HepG2 (cell line): ENCODE data around the gene SMARCB1. TPM values are rescaled to one million over a fixed set of nuclear protein-coding genes. Genes with fewer than 3 reads are reported as not detected.

ENCODE experiments used
- ATAC-seq: fragments of 200-7000 bp; cut with Tn5 transposase; 3 replicates; pipeline ENCODE4 v1.9.1; 2020; ENCODE audit warnings: mild to moderate bottlenecking, moderate library complexity
- BruUV-seq: library from RNA; stranded (reverse); fragments of 400-500 nt; replicated peaks from 2 replicates; lab custom pipeline; 2021; lab: Mats Ljungman, UMichigan
- CTCF ChIA-PET: fragments of 300-600 bp; formaldehyde crosslinking; extraction: SDS; loops from one replicate; lab custom pipeline; 2021; ENCODE audit warnings: low total read pairs, inconsistent platforms, low intra/inter-chr PET ratio; lab: Yijun Ruan, JAX
- POLR2A ChIA-PET: fragments of 350-600 bp; sonication (Branson Sonifier 250); formaldehyde crosslinking; loops from one replicate; lab custom pipeline; 2020; ENCODE audit warnings: antibody characterized with exemption, inconsistent platforms; lab: Yijun Ruan, JAX
- DNase-seq: peaks from one replicate; pipeline ENCODE4 v3.0.0-alpha.2; 2015; ENCODE audit warnings: low spot score
- FAIRE-seq: peaks from 3 replicates; lab custom pipeline; 2011; peaks lifted over from hg19 to GRCh38; lab: Jason Lieb, UNC
- H2AFZ ChIP-seq: one replicate; pipeline ENCODE4 v1.6.1; 2011; ENCODE audit warnings: low read length, inconsistent platforms
- H3K27ac ChIP-seq: fragments of 300-600 bp; 3 replicates; pipeline ENCODE4 v1.8.0; 2011; ENCODE audit warnings: mixed run types, mild to moderate bottlenecking, mixed read lengths, low read length, inconsistent platforms; ENCODE audit not compliant: insufficient read depth; ENCODE audit errors: extremely low read length
- H3K27me3 ChIP-seq, 2 experiments: fragments of 200-600 bp in 1 of 2; 2 replicates in 1 of 2; 3 replicates in 1 of 2; pipeline versions ENCODE4 v1.6.0 to v1.8.0; 2011; ENCODE audit warnings: low read length in 2 of 2, mild to moderate bottlenecking in 2 of 2, moderate library complexity in 2 of 2, inconsistent platforms in 1 of 2; ENCODE audit not compliant: insufficient read depth in 2 of 2, control insufficient read depth in 1 of 2
- H3K36me3 ChIP-seq, 2 experiments: fragments of 200-600 bp in 1 of 2; replicated peaks in 1 of 2; 2 replicates in 1 of 2; 3 replicates in 1 of 2; pipeline versions ENCODE4 v1.5.1 to v1.8.0; 2011; ENCODE audit warnings: low read length in 2 of 2, inconsistent platforms in 1 of 2; ENCODE audit not compliant: insufficient read depth in 2 of 2, control insufficient read depth in 1 of 2
- H3K4me1 ChIP-seq: 2 replicates; pipeline ENCODE4 v1.5.1; 2012; ENCODE audit warnings: low read length, inconsistent platforms; ENCODE audit not compliant: insufficient read depth
- H3K4me2 ChIP-seq: 2 replicates; pipeline ENCODE4 v1.6.0; 2011; ENCODE audit warnings: low read depth, low read length, inconsistent platforms
- H3K4me3 ChIP-seq, 3 experiments: fragments of 200-600 bp in 1 of 3; sonication (generic), shearing (Covaris generic) in 1 of 3; replicated peaks in 1 of 3; 2 replicates each; pipeline ENCODE4 v1.5.1; 2011 to 2016; ENCODE audit warnings: low read length in 3 of 3, inconsistent platforms in 2 of 3, low read depth in 2 of 3, mild to moderate bottlenecking in 2 of 3, control low read depth in 1 of 3, mixed read lengths in 1 of 3; ENCODE audit not compliant: insufficient read depth in 1 of 3
- H3K79me2 ChIP-seq: one replicate; pipeline ENCODE4 v1.6.1; 2011; ENCODE audit warnings: low read length, inconsistent platforms; ENCODE audit not compliant: insufficient read depth
- H3K9ac ChIP-seq: 2 replicates; pipeline ENCODE4 v1.6.0; 2011; ENCODE audit warnings: mild to moderate bottlenecking, low read depth, low read length, inconsistent platforms; ENCODE audit not compliant: insufficient read depth
- H3K9me3 ChIP-seq: 2 replicates; pipeline ENCODE4 v1.5.1; 2012; ENCODE audit warnings: mild to moderate bottlenecking, low read length
- H4K20me1 ChIP-seq: 2 replicates; pipeline ENCODE4 v1.6.0; 2011; ENCODE audit warnings: inconsistent platforms, mild to moderate bottlenecking, low read length, moderate library complexity; ENCODE audit not compliant: insufficient read depth
- AGO2 ChIP-seq: fragments of 200-400 bp; formaldehyde crosslinking; optimal IDR thresholded peaks from 2 replicates; pipeline ENCODE3; 2017; ENCODE audit warnings: mild to moderate bottlenecking, low read depth, low read length, moderate library complexity
- HHEX ChIP-seq: IDR thresholded peaks from 2 replicates; pipeline ENCODE4 v1.6.1; 2016; ENCODE audit warnings: control low read depth
- ISL2 ChIP-seq: sonication (generic); formaldehyde crosslinking; IDR thresholded peaks from 2 replicates; pipeline ENCODE4 v1.5.0; 2020; ENCODE audit warnings: missing genetic modification reagents
- ISX ChIP-seq: sonication (generic); formaldehyde crosslinking; conservative IDR thresholded peaks from 2 replicates; pipeline ENCODE4 v1.5.0; 2020; ENCODE audit warnings: missing genetic modification reagents
- MBNL3 ChIP-seq: fragments of 250-450 bp; sonication (Bioruptor Pico); conservative IDR thresholded peaks from 2 replicates; pipeline ENCODE4 v1.8.0; 2022; ENCODE audit warnings: mild to moderate bottlenecking, inconsistent platforms
- MXD1 ChIP-seq: sonication (generic); formaldehyde crosslinking; IDR thresholded peaks from 2 replicates; pipeline ENCODE4 v1.4.0; 2020; ENCODE audit warnings: mild to moderate bottlenecking, missing genetic modification reagents
- PAF1 ChIP-seq: IDR thresholded peaks from 2 replicates; pipeline ENCODE4 v1.6.1; 2016; ENCODE audit warnings: missing genetic modification reagents, missing compliant biosample characterization
- RAD21 ChIP-seq: fragments of 450-650 bp; formaldehyde crosslinking; IDR thresholded peaks from 2 replicates; pipeline ENCODE4 v1.5.0; 2020; ENCODE audit warnings: mild to moderate bottlenecking
- RARA ChIP-seq: IDR thresholded peaks from 2 replicates; pipeline ENCODE4 v1.6.1; 2016; ENCODE audit warnings: missing genetic modification reagents, missing compliant biosample characterization
- RBFOX2 ChIP-seq: fragments of 200-400 bp; formaldehyde crosslinking; IDR thresholded peaks from 2 replicates; pipeline ENCODE4 v1.6.1; 2017; ENCODE audit warnings: low read depth, mild to moderate bottlenecking, low read length
- RFXANK ChIP-seq: IDR thresholded peaks from 2 replicates; pipeline ENCODE4 v1.6.1; 2016
- SALL2 ChIP-seq: sonication (generic); formaldehyde crosslinking; IDR thresholded peaks from 2 replicates; pipeline ENCODE4 v1.8.1; 2023; ENCODE audit warnings: mild to moderate bottlenecking, missing genetic modification reagents, inconsistent platforms
- SMAD1 ChIP-seq: sonication (generic); formaldehyde crosslinking; IDR thresholded peaks from 2 replicates; pipeline ENCODE4 v1.4.0; 2020; ENCODE audit warnings: missing genetic modification reagents, low read depth, mild to moderate bottlenecking, borderline replicate concordance
- TEF ChIP-seq: sonication (generic); formaldehyde crosslinking; IDR thresholded peaks from 2 replicates; pipeline ENCODE4 v1.5.0; 2020; ENCODE audit warnings: missing genetic modification reagents
- U2AF2 ChIP-seq: fragments of 200-400 bp; formaldehyde crosslinking; IDR thresholded peaks from 2 replicates; pipeline ENCODE4 v1.6.1; 2017; ENCODE audit warnings: low read depth, mild to moderate bottlenecking, low read length
- ZBTB8A ChIP-seq: sonication (generic); formaldehyde crosslinking; IDR thresholded peaks from 2 replicates; pipeline ENCODE4 v1.4.0; 2020; ENCODE audit warnings: mild to moderate bottlenecking, low read depth, missing genetic modification reagents, borderline replicate concordance
- ZFX ChIP-seq: sonication (generic); formaldehyde crosslinking; IDR thresholded peaks from 2 replicates; pipeline ENCODE4 v1.4.0; 2020; ENCODE audit warnings: mild to moderate bottlenecking, low read depth, missing genetic modification reagents, moderate library complexity
- ZFY ChIP-seq: sonication (generic); formaldehyde crosslinking; IDR thresholded peaks from 2 replicates; pipeline ENCODE4 v1.4.0; 2020; ENCODE audit warnings: missing genetic modification reagents
- ZMYM3 ChIP-seq: sonication (generic); formaldehyde crosslinking; IDR thresholded peaks from 2 replicates; pipeline ENCODE4 v1.5.1; 2020; ENCODE audit warnings: mild to moderate bottlenecking, missing genetic modification reagents
- ZNF512 ChIP-seq: sonication (generic); formaldehyde crosslinking; IDR thresholded peaks from 2 replicates; pipeline ENCODE4 v1.4.0; 2020; ENCODE audit warnings: mild to moderate bottlenecking, missing genetic modification reagents
- ZNF563 ChIP-seq: sonication (generic); formaldehyde crosslinking; IDR thresholded peaks from 2 replicates; pipeline ENCODE4 v1.8.0; 2022; ENCODE audit warnings: mild to moderate bottlenecking, moderate library complexity, missing genetic modification reagents
- ZNF576 ChIP-seq: sonication (generic); formaldehyde crosslinking; IDR thresholded peaks from 2 replicates; pipeline ENCODE4 v1.4.0; 2020; ENCODE audit warnings: mild to moderate bottlenecking, missing genetic modification reagents
- WGBS: methylation state at CpG from one replicate; pipeline ENCODE4 v1.1.6; 2017; ENCODE audit warnings: low lambda C conversion rate; 5-methylcytosine and 5-hydroxymethylcytosine counted together
- in situ Hi-C: cut with HindIII; loops from 2 replicates; pipeline ENCODE4 v1.10.0; 2017; ENCODE audit warnings: low pct_unique_long_range_greater_than_20kb; ENCODE audit not compliant: extremely low pct_ligation_motif_present
- intact Hi-C: fragments of 100-400 bp; cut with micrococcal nuclease; formaldehyde crosslinking; loops from one replicate; pipeline ENCODE4 v1.10.0; 2022; ENCODE audit not compliant: unreplicated experiment
- polyA plus RNA-seq, 8 experiments: library from polyadenylated mRNA; depleted of rRNA in 3 of 8; stranded (reverse) in 7 of 8; unstranded in 1 of 8; fragments of >200 nt; fragmentation: Illumina TruSeq in 4 of 8; extraction: Trizol in 4 of 8; gene quantifications; 2 replicates each; pipeline versions ENCODE4 v1.2.1 to v1.2.3, GENCODE V29; 2011 to 2016; ENCODE audit warnings: low read depth in 4 of 8, missing spikeins in 1 of 8, mixed read lengths in 1 of 8; ENCODE audit not compliant: insufficient read depth in 1 of 8
- total RNA-seq, 5 experiments: library from RNA; depleted of rRNA; stranded (reverse); fragments of >200 nt; fragmentation: Illumina TruSeq; extraction: Trizol; gene quantifications; 2 replicates each; pipeline ENCODE4 v1.2.3, GENCODE V29; 2016; ENCODE audit warnings: low read depth in 1 of 5
- TF ChIP-seq, protein P1 (sequence below): fragments of 450-650 bp; IDR thresholded peaks from 2 replicates; pipeline ENCODE4 v1.6.1; 2017

The SMARCB1 gene
- total and polyA plus RNA-seq, 2 of the 13 experiments (the other 11 are each of a cell fraction or from before 2014, with no cell fraction given), result 74.0 to 166 TPM

GRCh38 chr22:23778577-23778900 is 8.2 kb upstream of the SMARCB1 start (continued):
- TF ChIP-seq ZNF512 (CRISPR knock-in tag) (no peak), ISL2 (CRISPR knock-in tag) (no peak), ZFX (CRISPR knock-in tag) (peak; percentile 38), RARA (CRISPR knock-in tag) (0 out of 2 replicates have a peak, but pooled peaks have one; percentile 37)

DNA sequence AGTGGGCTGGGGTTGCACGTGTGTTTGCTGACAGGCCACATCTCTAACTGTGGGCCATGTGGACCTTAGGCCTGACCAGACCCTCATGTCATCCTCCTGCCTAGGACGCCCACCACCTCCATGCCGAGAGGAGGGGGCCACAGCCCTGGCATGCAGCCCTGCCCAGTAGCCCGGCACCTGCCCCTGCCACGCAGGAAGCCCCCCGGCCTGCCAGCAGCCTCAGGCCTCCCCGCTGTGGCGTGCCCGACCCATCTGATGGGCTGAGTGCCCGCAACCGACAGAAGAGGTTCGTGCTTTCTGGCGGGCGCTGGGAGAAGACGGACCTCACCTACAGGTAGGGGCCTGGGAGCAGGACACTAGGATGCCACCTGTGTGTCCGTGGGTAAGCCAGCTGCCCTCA is 7.7 kb upstream of the SMARCB1 start:
- H3K4me2 ChIP-seq, result no peak overlapping the region
- intact Hi-C loops (no loop called here), in situ Hi-C loops (no loop called here)
- ATAC-seq, result no peak
- H3K27ac ChIP-seq, result no peak overlapping the region
- BruUV-seq, result no TSS peak
- H3K4me3 ChIP-seq, result no peak overlapping the region
- no peak for FAIRE-seq
- H3K4me1 ChIP-seq, result peaks cover 72% of the 10 kb centered on the region
- POLR2A ChIA-PET, result no interaction called here
- no peaks in the 10 kb centered on the region for H3K9me3 ChIP-seq
- no peaks in the 10 kb centered on the region for H3K36me3 ChIP-seq
- CTCF ChIA-PET, result no interaction called here
- H3K79me2 ChIP-seq, result no peaks in the 10 kb centered on the region
- DNase-seq, result no peak
- no peaks in the 10 kb centered on the region for H3K27me3 ChIP-seq
- WGBS, result 100% methylated on average over 1 of the region's 16 CpGs
- H4K20me1 ChIP-seq, result no peaks in the 10 kb centered on the region
- H3K9ac ChIP-seq, result no peak overlapping the region
- H2AFZ ChIP-seq, result no peak overlapping the region
- no peak for TF ChIP-seq MBNL3 (CRISPR knock-in tag)
- TF ChIP-seq AGO2, result peak; percentile 67
- no peak for TF ChIP-seq U2AF2
- TF ChIP-seq RBFOX2, result peak; percentile 36; the same call in 1 of the 2 replicates
- TF ChIP-seq SALL2 (CRISPR knock-in tag), result no peak
- no peak for TF ChIP-seq PAF1 (CRISPR knock-in tag)
- TF ChIP-seq ZMYM3 (CRISPR knock-in tag), result no peak
- no peak for TF ChIP-seq ZNF576 (CRISPR knock-in tag)
- TF ChIP-seq MXD1 (CRISPR knock-in tag), result 0 out of 2 replicates have a peak, but pooled peaks have one; percentile 46
- TF ChIP-seq HHEX (CRISPR knock-in tag), result no peak
- TF ChIP-seq TEF (CRISPR knock-in tag), result no peak
- TF ChIP-seq ZFY (CRISPR knock-in tag), result no peak
- no peak for TF ChIP-seq ISX (CRISPR knock-in tag)
- TF ChIP-seq, protein P1, sequence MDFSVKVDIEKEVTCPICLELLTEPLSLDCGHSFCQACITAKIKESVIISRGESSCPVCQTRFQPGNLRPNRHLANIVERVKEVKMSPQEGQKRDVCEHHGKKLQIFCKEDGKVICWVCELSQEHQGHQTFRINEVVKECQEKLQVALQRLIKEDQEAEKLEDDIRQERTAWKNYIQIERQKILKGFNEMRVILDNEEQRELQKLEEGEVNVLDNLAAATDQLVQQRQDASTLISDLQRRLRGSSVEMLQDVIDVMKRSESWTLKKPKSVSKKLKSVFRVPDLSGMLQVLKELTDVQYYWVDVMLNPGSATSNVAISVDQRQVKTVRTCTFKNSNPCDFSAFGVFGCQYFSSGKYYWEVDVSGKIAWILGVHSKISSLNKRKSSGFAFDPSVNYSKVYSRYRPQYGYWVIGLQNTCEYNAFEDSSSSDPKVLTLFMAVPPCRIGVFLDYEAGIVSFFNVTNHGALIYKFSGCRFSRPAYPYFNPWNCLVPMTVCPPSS, result no peak
- no peak for TF ChIP-seq SMAD1 (CRISPR knock-in tag)
- no peak for TF ChIP-seq ZBTB8A
- no peak for TF ChIP-seq RFXANK (CRISPR knock-in tag)
- no peak for TF ChIP-seq ZNF563 (CRISPR knock-in tag)
- TF ChIP-seq RAD21, result no peak
